PC-3 (cell line): Measurements from ENCODE around the gene ZNF275.

Experiments
- CTCF ChIP-seq: fragments of 300-600 bp; sonication (generic); conservative IDR thresholded peaks from 2 replicates; pipeline ENCODE4 v1.5.1; 2017; ENCODE audit warnings: antibody characterized with exemption, low read depth, mild to moderate bottlenecking, low read length
- EZH2 ChIP-seq: fragments of 300-600 bp; sonication (generic); IDR thresholded peaks from one replicate; pipeline ENCODE4 v1.6.1; 2017; ENCODE audit warnings: antibody characterized with exemption, mild to moderate bottlenecking, low read length; ENCODE audit not compliant: unreplicated experiment

GRCh38 chrX:153357877-153358276 is 23.9 kb downstream of the ZNF275 start:
- TF ChIP-seq EZH2 (no peak), CTCF (no peak)
